Calu3 (cell line): Measurements from ENCODE around the gene L1TD1. TPM values are rescaled to one million over a fixed set of nuclear protein-coding genes. Genes with fewer than 3 reads are reported as not detected.
"Not testable (repeated sequence)": the region's sequence is repeated elsewhere in the genome, so short reads cannot be mapped to it uniquely, and the experiment has no call there.

Experiments used
- BruUV-seq: library from RNA; stranded (reverse); fragments of 400-500 nt; replicated peaks from 2 replicates; lab custom pipeline; 2021; lab: Mats Ljungman, UMichigan
- CTCF ChIA-PET: fragments of 300-600 bp; sonication (Branson Sonifier 250); formaldehyde crosslinking; loops from one replicate; lab custom pipeline; 2022; ENCODE audit warnings: antibody characterized with exemption; lab: Charles Lee
- DNase-seq: peaks from one replicate; pipeline ENCODE4 v3.0.0; 2022
- H3K27ac Mint-ChIP-seq: one replicate; pipeline ENCODE4 v1.8.0; 2022; ENCODE audit warnings: mixed read lengths; ENCODE audit not compliant: unreplicated experiment
- H3K27me3 Mint-ChIP-seq: one replicate; pipeline ENCODE4 v1.8.0; 2022; ENCODE audit warnings: mixed read lengths; ENCODE audit not compliant: unreplicated experiment
- H3K36me3 Mint-ChIP-seq: one replicate; pipeline ENCODE4 v1.8.0; 2022; ENCODE audit warnings: mild to moderate bottlenecking, moderate library complexity, mixed read lengths; ENCODE audit not compliant: insufficient read depth, unreplicated experiment
- H3K4me1 Mint-ChIP-seq: one replicate; pipeline ENCODE4 v1.8.0; 2022; ENCODE audit warnings: mild to moderate bottlenecking, low read depth, mixed read lengths; ENCODE audit not compliant: unreplicated experiment
- H3K4me3 Mint-ChIP-seq: one replicate; pipeline ENCODE4 v1.8.0; 2022; ENCODE audit warnings: mild to moderate bottlenecking, low read depth, moderate library complexity, mixed read lengths; ENCODE audit not compliant: unreplicated experiment
- H3K9me3 Mint-ChIP-seq: one replicate; pipeline ENCODE4 v1.8.0; 2022; ENCODE audit warnings: low read depth, mixed read lengths; ENCODE audit not compliant: unreplicated experiment
- intact Hi-C: fragments of 100-400 bp; cut with micrococcal nuclease; formaldehyde crosslinking; loops from one replicate; pipeline ENCODE4 v1.10.0; 2022; ENCODE audit not compliant: unreplicated experiment
- total RNA-seq: library from RNA; stranded (reverse); gene quantifications from 2 replicates; pipeline ENCODE4 v1.2.3, GENCODE V29; 2022
- TF ChIP-seq, protein P1 (sequence below): fragments of 200-600 bp; IDR thresholded peaks from one replicate; pipeline ENCODE4 v1.8.0; 2022; ENCODE audit warnings: antibody characterized with exemption; ENCODE audit not compliant: unreplicated experiment

L1TD1 gene
- total RNA-seq, 1 experiment from 2014 or later = not detected

DNA sequence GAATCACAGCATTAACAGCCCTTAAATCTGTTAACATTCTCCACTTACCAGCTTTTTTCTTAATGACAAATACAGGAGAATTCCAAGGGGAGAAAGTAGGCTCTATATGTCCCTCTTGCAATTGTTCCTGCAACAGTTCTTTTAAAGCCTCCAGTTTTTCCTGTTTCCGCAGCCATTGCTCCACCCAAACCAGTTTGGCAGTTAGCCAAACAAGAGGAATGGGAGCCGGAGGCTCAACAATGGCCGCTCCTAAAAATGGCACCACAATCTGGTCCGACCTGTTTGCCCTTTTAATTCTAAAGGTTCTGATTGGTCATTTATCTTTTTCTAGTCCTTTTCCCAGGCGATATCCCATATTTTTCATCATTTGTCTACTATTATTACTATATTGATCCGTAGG is 14.0 kb upstream of the L1TD1 start:
- no peaks in the 10 kb centered on the region for H3K9me3 Mint-ChIP-seq
- TF ChIP-seq, protein P1, sequence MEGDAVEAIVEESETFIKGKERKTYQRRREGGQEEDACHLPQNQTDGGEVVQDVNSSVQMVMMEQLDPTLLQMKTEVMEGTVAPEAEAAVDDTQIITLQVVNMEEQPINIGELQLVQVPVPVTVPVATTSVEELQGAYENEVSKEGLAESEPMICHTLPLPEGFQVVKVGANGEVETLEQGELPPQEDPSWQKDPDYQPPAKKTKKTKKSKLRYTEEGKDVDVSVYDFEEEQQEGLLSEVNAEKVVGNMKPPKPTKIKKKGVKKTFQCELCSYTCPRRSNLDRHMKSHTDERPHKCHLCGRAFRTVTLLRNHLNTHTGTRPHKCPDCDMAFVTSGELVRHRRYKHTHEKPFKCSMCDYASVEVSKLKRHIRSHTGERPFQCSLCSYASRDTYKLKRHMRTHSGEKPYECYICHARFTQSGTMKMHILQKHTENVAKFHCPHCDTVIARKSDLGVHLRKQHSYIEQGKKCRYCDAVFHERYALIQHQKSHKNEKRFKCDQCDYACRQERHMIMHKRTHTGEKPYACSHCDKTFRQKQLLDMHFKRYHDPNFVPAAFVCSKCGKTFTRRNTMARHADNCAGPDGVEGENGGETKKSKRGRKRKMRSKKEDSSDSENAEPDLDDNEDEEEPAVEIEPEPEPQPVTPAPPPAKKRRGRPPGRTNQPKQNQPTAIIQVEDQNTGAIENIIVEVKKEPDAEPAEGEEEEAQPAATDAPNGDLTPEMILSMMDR = no peak
- no peak overlapping the region for H3K27ac Mint-ChIP-seq
- peaks cover 19% of the 10 kb centered on the region for H3K27me3 Mint-ChIP-seq
- no peaks in the 10 kb centered on the region for H3K4me1 Mint-ChIP-seq
- intact Hi-C loops = no loop called here
- H3K4me3 Mint-ChIP-seq = no peak overlapping the region
- CTCF ChIA-PET = no interaction called here
- DNase-seq = peak; percentile 54
- peaks cover 5% of the 10 kb centered on the region for H3K36me3 Mint-ChIP-seq
- BruUV-seq = no TSS peak

DNA sequence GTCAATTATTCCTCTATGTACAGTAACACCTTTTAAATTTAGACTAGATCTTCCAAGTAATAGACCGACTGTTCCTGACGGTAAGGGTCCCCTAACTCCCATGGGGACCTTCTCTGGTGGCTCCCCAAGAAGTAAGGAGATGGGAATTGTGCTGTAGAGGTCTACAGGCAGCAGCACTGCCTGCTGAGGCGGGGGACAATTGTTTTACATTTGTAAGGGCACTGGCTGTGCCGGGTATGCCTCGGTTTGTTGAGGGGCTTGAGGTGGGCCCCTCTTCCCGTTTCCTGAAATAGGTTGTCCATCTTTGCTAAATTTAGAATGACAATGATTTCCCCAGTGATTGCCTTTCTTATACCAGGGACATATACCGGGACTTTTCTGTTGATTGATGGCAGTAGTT is 13.1 kb upstream of the L1TD1 start:
- Mint-ChIP-seq H3K27ac (no peak overlapping the region), H3K4me1 (no peaks in the 10 kb centered on the region), H3K4me3 (no peak overlapping the region), H3K9me3 (no peaks in the 10 kb centered on the region), H3K36me3 (peaks cover 5% of the 10 kb centered on the region), H3K27me3 (peaks cover 19% of the 10 kb centered on the region)
- BruUV-seq = no TSS peak
- intact Hi-C loops = no loop called here
- TF ChIP-seq, protein P1 = no peak
- CTCF ChIA-PET = no interaction called here
- no peak for DNase-seq

DNA sequence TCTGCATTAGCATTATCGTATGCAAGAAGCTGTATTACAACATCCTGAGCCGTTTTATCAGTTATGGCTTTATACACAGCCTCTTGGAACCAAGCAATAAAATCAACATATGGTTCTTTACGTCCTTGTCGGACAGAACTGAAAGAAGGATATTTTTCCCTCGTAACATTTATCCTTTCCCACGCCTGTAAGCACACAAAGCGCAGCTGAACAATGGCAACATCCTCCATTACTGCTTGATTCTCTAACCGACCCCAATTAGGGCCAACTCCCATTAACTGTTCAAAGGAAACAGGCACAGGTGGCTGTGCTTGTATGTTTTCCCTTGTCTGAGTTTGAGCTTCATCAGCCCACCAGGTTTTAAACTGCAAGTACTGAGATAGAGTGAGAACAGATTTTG is 12.5 kb upstream of the L1TD1 start:
- peaks cover 19% of the 10 kb centered on the region for H3K27me3 Mint-ChIP-seq
- H3K9me3 Mint-ChIP-seq, H3K27ac Mint-ChIP-seq, H3K36me3 Mint-ChIP-seq, DNase-seq, intact Hi-C loops, H3K4me1 Mint-ChIP-seq, H3K4me3 Mint-ChIP-seq, CTCF ChIA-PET, BruUV-seq: not testable (repeated sequence)

DNA sequence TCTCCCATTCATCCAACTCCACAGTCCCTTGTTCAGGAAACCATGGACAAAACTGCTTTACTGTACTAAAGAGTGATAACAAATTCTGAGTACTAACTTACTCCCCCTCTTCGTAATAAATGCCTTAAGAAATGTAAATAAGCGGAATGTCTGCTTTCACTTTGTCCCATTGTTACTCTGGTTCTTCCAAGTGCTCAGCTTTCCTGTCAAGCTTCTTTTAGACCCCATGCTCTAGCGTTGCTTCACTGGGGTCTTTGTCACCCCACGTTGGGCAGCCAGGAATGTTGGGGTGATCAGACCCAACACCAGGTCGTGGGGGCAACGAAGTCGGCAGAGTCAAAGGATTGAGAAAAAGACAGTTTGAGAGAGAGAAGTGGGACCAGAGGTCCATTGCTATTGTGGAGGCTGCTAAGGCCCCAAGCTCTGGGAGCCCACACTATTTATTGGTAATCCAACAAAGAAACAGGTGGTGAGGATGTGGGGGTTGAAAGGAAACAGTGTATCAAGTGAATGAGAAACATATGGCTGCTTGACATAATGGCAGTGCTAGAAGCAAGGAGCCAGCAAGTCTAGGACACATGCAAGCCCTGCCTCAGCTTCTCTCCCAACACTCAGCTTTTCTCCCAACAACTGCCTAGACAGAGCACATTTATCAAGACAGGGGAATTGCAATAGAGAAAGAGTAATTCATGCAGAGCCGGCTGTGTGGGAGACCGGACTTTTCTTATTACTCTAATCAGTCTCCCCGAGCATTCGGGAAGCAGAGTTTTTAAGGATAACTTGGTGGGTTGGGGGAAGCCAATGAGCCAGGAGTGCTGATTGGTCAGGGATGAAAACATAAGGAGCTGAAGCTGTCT is 11.3 kb upstream of the L1TD1 start:
- DNase-seq, H3K9me3 Mint-ChIP-seq, H3K4me1 Mint-ChIP-seq, H3K36me3 Mint-ChIP-seq, intact Hi-C loops, H3K27ac Mint-ChIP-seq, CTCF ChIA-PET, BruUV-seq, H3K4me3 Mint-ChIP-seq: not testable (repeated sequence)
- H3K27me3 Mint-ChIP-seq = peaks cover 19% of the 10 kb centered on the region

DNA sequence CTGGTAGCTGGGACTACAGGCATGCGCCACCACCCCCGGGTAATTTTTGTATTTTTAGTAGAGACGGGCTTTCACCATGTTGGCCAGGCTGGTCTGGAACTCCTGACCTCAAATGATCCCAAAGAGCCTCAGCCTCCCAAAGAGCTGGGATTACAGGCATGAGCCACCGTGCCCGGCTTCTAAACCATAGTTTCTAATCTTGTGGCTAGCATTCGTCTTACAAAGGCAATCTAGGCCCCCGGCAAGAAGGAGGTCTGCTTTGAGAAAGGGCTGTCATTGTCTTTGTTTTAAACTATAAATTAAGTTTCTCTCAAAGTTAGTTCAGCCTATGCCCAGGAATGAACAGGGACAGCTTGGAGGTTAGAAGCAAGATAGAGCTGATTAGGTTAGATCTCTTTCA is 10.3 kb upstream of the L1TD1 start:
- no peak overlapping the region for H3K27ac Mint-ChIP-seq
- no peaks in the 10 kb centered on the region for H3K4me1 Mint-ChIP-seq
- CTCF ChIA-PET = interaction anchor here (0.7 to 1.3 kb wide), 2 partner anchors 8 to 387 kb away, joined by 3 read pairs; no protein-coding TSS in a partner anchor
- no peak overlapping the region for H3K4me3 Mint-ChIP-seq
- no TSS peak for BruUV-seq
- peaks cover 5% of the 10 kb centered on the region for H3K36me3 Mint-ChIP-seq
- no peaks in the 10 kb centered on the region for H3K9me3 Mint-ChIP-seq
- intact Hi-C loops = no loop called here
- peaks cover 19% of the 10 kb centered on the region for H3K27me3 Mint-ChIP-seq
- no peak for DNase-seq
- TF ChIP-seq, protein P1 = no peak

DNA sequence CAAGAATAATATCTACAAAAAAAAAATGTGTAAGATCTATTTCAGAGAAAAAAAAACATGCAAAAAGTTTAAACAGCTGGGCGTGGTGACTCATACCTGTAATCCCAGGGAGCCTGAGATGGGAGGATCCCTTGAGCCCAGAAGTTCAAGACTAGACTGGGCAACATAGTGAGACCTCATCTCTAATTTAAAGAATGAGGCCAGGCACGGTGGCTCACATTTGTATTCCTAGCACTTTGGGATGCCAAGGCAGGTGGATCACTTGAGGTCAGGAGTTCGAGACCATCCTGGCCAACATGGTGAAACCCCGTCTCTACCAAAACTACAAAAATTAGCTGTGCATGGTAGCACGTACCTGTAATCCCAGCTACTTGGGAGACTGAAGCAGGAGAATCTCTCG is 9.4 kb upstream of the L1TD1 start:
- H3K36me3 Mint-ChIP-seq, DNase-seq, H3K4me1 Mint-ChIP-seq, H3K4me3 Mint-ChIP-seq, H3K9me3 Mint-ChIP-seq, BruUV-seq, intact Hi-C loops, H3K27ac Mint-ChIP-seq: not testable (repeated sequence)
- peaks cover 19% of the 10 kb centered on the region for H3K27me3 Mint-ChIP-seq
- CTCF ChIA-PET = interaction anchor here (1.3 kb wide), 1 partner anchor 9 kb away, joined by 3 read pairs; no protein-coding TSS in a partner anchor
